ENCODE measurements around the gene PHOX2B. TPM values are rescaled to one million over a fixed set of nuclear protein-coding genes. Genes with fewer than 3 reads are reported as not detected.

PHOX2B gene
- total and polyA plus RNA-seq, 4 donors, result not detected

GRCh38 chr4:41750121-41750625, 1.6 kb upstream of the PHOX2B start (continued):
- TF ChIP-seq SP1 (IDR thresholded peaks at IDR 0.05), result no peak
- no peak for TF ChIP-seq ZBTB33 (IDR thresholded peaks at IDR 0.05)

GRCh38 chr4:41749631-41750039, 1.1 kb upstream of the PHOX2B start:
- WGBS, result 7% methylated on average over 12 of the region's 12 CpGs
- no peak for DNase-seq (ENCODE audit: low spot score)
- H3K9ac ChIP-seq (ENCODE audit: low read depth in 1 of 2, low read length in 2 of 2), result no peak overlapping the region
- TF ChIP-seq HNF4G (IDR thresholded peaks at IDR 0.05) (no peak), YY1 (IDR thresholded peaks at IDR 0.05) (no peak), ATF3 (IDR thresholded peaks at IDR 0.05) (no peak), EGR1 (IDR thresholded peaks at IDR 0.05; ENCODE audit: low read depth in 2 of 2) (no peak), HNF4A (conservative IDR thresholded peaks at IDR 0.05) (no peak), GABPA (IDR thresholded peaks at IDR 0.05 in 1 of 2, conservative IDR thresholded peaks at IDR 0.05 in 1 of 2) (no peak), TAF1 (conservative IDR thresholded peaks at IDR 0.05) (no peak), JUND (IDR thresholded peaks at IDR 0.05) (no peak), FOXA1 (IDR thresholded peaks at IDR 0.05) (no peak), ZBTB33 (IDR thresholded peaks at IDR 0.05) (no peak), MAX (IDR thresholded peaks at IDR 0.05) (no peak), FOXA2 (IDR thresholded peaks at IDR 0.05) (no peak), NR2F2 (IDR thresholded peaks at IDR 0.05) (no peak), SP1 (IDR thresholded peaks at IDR 0.05) (no peak), CTCF (IDR thresholded peaks at IDR 0.05; ENCODE audit: low read depth, low read length, missing input control) (no peak), RAD21 (IDR thresholded peaks at IDR 0.05) (no peak), RXRA (IDR thresholded peaks at IDR 0.05) (no peak)
- H3K27ac ChIP-seq (ENCODE audit: low read depth in 1 of 2, low read length in 2 of 2), result no peak overlapping the region
- peaks cover 7 to 22% (median 12%) of the 10 kb centered on the region in 4 donors for H3K4me1 ChIP-seq (ENCODE audit: control insufficient read depth in 4 of 4, insufficient read depth in 4 of 4, low read length in 3 of 4)
- peaks cover 9 to 55% (median 29%) of the 10 kb centered on the region in 4 donors for H3K27me3 ChIP-seq (ENCODE audit: control insufficient read depth in 4 of 4, insufficient read depth in 4 of 4, low read length in 3 of 4)
- H3K4me3 ChIP-seq (ENCODE audit: low read depth in 1 of 3, low read length in 3 of 3), result no peak overlapping the region
- peaks cover 0 to 5% (median 1%) of the 10 kb centered on the region in 4 donors for H3K9me3 ChIP-seq (ENCODE audit: control insufficient read depth in 4 of 4, low read length in 3 of 4)
- H3K36me3 ChIP-seq (ENCODE audit: control insufficient read depth in 4 of 4, insufficient read depth in 3 of 4, low read depth in 1 of 4, low read length in 3 of 4), result no peaks in the 10 kb centered on the region

Data from liver (tissue), 9 donors.